NCI-H146 (cell line): ENCODE data around the gene BCAR1.
"Not testable (repeated sequence)": the region's sequence is repeated elsewhere in the genome, so short reads cannot be mapped to it uniquely, and the experiment has no call there.

Experiments
- DNase-seq: peaks from one replicate; lab custom pipeline; 2025; lab: John Stamatoyannopoulos, UW

BCAR1 gene, protein sequence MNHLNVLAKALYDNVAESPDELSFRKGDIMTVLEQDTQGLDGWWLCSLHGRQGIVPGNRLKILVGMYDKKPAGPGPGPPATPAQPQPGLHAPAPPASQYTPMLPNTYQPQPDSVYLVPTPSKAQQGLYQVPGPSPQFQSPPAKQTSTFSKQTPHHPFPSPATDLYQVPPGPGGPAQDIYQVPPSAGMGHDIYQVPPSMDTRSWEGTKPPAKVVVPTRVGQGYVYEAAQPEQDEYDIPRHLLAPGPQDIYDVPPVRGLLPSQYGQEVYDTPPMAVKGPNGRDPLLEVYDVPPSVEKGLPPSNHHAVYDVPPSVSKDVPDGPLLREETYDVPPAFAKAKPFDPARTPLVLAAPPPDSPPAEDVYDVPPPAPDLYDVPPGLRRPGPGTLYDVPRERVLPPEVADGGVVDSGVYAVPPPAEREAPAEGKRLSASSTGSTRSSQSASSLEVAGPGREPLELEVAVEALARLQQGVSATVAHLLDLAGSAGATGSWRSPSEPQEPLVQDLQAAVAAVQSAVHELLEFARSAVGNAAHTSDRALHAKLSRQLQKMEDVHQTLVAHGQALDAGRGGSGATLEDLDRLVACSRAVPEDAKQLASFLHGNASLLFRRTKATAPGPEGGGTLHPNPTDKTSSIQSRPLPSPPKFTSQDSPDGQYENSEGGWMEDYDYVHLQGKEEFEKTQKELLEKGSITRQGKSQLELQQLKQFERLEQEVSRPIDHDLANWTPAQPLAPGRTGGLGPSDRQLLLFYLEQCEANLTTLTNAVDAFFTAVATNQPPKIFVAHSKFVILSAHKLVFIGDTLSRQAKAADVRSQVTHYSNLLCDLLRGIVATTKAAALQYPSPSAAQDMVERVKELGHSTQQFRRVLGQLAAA

DNA sequence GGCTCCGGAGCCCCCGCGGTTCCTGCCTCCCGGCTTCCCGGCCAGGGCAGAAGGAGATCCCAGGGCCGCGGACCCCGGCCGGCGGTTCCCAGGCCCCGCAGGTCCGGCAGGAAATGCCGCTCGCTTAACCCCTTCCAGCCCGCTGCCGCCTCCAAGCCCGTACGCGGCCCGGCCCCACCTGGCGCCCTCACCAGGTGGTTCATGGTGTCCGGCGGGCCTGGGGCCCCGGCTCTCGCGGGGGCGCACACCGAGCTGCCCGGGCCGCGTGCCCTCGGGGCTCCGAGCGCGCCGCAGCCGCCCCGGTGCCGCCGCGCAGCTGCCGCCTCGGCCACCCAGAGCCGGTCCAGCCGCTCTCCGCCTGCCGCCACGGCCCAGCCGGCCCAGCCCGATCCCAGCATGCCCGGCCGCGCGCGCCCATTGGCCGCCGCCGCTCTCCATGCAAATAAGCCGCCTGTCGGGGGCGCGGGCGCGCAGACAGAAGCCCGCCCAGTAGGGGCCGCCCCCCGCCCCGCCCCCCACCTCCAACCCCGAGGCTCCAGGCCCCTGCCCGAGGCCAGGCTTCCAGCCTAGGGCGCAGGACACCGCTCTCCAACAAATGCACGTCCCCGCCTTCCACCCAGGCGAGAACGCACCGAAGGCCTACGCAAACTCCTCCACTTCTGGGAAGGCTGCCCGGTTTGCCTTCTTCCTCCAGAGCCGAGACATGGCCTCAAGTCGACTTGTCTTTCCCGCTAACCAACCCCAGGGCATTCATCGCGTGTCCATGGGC is at the start of gene BCAR1:
BCAR1 (minus strand) TSS at position 345 of the 769 bp plus-strand sequence; CDS start at position 203, 142 bp downstream.
- DNase-seq, result peak; percentile 85

DNA sequence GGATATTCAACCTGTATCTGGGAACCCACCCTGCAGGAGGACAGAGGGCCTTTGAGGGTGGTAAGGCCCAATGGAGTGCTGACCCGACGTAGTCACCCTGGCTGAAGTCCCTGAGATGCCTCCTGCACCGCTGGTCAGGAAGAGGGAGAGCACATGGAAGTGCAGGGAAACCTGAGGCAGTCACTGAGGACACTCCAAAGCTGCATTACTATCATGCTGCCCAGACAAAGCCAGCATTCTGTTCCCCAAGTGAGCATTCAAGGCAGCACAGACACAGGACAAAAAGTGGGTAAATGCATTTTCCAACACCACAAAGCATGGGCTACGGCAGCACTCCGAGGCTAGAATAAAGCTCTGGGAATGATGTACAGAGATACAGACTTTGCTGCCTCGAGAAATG is 46.8 kb upstream of the BCAR1 start:
- DNase-seq, result no peak

DNA sequence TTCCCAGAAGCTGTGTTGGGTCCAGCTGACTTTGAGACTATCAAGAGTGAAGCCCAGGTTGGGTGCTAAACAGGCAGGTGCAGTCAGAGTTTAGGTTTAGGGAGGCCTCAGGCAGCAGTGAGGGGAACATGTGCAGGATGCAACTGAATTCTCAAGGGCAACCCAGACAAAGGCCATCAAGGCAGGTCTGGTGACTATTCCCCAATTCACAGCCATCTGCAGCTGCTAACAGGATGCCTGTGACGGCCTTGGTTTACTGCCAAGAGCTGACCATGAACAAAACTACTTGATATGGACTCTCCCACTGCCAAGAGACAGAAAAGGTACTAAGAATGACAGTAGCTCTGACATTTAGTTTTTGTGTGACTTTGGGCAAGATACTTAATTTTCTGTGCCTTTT is 45.2 kb upstream of the BCAR1 start:
- DNase-seq, result no peak

DNA sequence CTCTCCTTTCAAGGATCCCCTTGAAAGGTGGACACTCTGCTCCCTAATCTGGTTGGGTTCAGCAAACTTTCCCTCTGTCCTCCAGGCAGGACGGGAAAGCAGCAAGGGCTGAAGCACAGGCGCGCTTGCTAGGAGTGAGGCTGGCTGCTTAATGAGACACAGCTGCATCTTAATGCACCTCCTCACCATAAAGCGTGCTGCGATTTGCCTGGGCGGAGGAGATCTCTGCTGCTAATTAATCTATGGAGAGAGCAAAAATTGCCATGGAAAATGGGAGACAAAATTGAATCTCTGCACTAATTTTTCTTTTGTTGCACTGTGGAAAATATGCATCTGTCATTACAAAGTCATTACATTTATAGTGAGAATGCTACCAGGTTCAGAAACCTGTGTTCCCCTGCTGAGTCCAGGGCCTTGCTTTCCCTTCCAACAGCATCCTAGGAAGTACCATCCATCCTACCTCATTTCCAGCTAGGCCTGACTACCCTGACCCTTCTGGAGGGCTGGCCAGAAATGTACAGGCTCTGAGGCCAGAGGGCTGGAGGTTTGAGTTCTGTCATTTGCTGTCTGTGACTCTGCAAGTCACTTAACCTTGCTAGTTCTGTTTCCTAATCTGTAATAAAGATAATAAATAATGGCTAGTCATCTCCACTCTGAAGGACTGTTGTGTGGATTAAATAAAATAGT is 43.5 kb upstream of the BCAR1 start:
- DNase-seq, result no peak

DNA sequence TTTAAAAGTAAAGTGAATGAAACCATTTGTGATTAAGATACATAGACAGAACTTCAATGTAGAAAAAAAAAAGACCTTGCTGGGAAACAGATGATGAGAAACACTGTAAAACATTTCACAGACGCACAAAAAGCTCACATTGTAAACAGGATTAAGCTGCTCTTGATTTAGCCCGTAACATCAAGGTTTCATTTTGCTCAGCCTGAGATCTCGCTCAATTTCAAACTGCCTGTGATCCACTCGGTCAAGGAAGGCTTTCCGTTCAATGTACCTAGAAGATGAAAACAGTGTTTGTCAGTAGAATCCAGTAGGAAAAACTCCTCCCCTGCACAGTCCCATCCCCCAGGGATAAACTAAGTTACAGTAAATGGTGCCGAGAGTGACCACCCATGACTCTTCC is 42.3 kb upstream of the BCAR1 start:
- no peak for DNase-seq

DNA sequence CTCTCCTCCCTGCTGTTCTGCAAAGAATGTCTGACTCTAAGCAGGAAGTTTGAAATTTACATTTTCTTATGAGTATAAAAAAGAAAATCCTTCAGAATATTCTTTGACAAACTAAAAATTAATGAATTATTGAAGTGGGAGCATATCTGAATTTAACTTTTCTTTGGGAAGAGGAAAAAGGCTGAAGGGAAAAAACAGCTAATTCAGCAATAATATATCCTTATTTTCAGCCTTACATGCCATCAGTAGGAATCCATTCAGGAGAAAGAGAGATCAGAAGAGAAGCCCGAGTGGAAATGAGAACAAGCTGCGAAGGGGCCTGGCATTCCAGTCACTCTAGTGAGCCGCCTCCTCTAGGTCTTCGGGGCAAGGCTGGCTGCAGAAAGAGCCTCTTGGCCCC is 41.7 kb upstream of the BCAR1 start:
- no peak for DNase-seq

DNA sequence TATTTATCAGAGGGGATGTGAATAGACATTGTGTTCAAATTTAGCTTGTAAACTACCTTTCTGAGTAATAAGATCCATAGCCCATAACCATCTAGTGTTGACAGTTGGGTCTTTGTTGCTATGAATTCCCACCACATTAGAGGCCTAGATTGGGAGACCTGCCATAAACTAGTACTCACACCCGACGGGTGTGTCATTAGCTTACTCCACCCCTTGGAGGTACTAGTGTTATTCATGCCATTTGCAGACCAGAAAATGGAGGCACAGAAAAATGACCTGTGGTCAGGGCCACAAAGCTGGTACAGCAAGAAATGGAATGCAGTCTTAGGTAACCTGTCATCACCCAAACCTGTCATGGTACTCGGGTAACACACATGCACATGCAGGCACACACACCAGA is 41.3 kb upstream of the BCAR1 start:
- DNase-seq, result no peak

DNA sequence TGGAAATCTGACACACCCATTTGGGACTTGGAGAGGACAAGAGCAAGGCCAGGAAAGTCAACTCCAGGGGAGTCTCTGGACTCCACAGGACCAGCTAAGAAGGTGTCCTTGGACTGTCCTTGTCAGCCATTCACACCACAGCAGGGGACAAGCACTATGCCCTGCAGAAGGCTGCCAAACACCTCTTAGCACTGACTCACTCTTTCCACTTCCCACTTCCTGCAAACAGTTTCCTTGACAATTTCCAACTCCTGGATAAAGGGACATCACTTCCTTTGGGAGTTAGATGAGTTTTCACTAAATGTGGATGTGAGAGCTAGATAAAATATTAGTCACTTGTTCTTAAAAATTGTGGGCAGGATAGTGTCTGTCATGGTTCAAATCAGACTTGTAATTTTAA is 37.8 kb upstream of the BCAR1 start:
- no peak for DNase-seq

DNA sequence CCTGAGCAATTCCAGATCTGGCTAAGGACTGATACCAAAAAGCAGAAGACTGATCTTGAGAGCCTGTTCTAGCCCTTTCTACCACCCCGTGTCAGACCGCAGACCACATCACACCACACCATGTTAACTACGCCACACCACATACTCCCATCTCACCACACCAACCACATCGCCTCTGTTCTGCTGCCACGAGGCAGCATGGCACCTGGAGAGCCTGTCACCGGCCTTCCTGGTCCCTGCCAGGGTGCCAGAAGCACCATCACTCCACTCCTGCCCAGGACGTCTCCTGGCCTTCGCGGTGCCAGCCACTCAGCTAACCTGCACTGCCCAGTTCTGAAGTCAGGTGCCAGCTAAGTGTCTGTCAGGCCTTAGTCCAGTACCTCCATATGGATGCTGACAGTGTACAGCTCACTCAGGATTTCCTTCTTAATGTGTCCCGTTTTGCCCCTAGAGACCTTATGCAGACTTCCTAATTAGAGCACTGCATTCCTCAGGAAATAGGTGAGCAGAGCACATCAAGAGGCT is 37.2 kb upstream of the BCAR1 start:
- DNase-seq, result no peak

DNA sequence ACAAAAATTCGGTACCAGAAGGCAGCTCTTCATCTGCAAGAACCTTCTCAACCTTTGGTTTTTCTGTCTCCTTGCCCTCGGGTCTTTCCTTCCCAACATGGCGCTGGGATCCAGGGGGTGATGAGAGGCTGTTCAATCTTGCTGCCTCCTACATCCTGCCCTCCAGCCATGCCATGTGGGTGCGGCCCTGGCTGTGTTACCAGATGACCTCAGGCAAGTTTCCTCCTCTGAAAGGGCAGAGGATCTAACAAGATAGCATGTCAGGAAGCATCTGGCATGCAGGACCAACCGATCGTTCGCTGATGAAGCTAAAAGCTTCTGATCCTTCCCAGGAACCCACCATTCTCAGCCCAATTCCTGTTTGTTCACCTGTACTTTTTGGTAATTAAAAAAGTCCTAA is 36.8 kb upstream of the BCAR1 start:
- no peak for DNase-seq

DNA sequence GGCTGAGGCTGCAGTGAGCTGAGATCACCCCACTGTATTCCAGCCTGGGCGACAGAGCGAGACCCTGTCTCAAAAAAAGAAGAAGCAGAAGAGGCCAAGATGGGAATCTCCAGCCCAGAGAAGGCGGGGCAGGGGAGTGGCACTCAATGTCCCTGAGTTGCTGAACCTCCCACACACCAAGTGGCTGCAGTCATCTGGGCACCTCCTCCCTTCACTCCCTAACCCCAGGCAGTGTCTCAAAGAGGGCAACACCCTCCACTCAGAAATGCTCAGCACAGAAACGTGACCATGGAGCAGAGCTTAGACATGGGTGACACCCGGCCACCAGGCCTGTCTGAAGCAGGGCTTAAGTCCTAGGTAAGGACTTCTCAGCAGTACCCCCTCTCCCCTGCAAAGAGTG is 36.3 kb upstream of the BCAR1 start:
- DNase-seq, result no peak

DNA sequence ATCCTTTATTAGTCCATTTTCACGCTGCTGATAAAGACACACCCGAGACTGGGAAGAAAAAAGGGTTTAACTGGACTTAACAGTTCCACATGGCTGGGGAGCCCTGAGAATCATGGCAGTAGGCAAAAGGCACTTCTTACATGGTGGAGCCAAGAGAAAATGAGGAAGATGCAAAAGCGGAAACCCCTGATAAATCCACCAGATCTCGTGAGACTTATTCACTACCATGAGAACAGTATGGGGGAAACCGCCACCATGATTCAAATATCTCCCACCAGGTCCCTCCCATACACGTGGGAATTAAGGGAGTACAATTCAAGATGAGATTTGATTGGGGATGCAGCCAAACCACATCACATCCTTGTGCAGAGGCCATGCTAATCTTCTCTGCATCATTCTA is 35.0 kb upstream of the BCAR1 start:
- no peak for DNase-seq

DNA sequence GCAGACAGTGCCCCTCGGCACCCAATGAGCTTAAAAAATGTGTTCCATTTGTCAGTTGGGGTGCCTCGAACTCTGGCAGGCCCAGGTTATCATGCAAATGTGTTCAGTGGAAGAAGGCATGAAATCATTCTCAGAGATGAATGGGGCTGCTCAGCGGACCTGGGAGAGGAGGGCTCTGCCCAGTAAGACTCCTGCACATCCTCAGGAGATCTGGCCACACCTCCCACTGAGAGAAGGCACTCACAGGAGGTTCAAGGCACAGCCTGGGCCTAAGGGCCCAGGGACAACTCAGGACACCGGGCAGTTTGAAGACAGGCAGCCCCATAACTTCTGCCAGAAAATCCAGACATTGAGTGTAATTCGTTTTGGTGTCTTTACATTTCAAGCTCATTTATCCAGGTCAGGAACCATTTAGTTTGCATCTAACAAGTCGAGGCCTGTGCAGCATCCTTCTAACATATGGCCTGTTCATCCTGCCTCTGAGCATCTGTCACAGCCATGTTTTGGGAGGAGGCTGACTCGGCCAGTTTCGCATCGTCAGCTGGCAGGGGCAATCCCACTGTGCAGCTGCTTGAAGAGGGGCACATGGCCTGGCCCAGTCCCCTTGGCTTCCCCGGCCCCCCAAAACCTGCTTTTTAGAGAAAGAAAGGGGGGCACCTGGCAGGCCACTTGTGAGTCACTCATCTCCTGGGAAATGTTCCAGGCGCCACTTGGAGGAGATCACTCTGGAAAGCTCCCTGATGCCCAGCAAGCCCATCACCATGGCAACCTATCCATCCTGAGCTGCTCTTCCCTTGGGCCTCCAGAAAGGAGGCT is 31.2 kb upstream of the BCAR1 start:
- DNase-seq, result no peak

DNA sequence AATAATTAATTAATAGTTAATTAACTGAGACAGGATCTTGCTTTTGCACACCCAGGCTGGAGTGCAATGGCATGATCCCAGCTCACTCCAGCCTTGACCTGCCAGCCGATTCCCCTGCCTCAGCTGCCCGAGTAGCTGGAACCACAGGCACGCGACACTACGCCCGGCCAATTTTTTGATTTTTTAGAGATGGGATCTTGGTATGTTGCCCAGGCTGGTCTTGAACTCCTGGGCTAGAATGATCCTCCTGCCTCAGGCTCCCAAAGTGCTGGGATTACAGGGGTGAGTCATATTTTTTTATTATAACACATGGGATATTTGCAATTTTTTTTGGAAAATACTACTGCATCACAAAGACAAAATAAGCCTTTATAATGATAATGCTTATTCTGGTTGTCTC is 30.4 kb upstream of the BCAR1 start:
- no peak for DNase-seq

DNA sequence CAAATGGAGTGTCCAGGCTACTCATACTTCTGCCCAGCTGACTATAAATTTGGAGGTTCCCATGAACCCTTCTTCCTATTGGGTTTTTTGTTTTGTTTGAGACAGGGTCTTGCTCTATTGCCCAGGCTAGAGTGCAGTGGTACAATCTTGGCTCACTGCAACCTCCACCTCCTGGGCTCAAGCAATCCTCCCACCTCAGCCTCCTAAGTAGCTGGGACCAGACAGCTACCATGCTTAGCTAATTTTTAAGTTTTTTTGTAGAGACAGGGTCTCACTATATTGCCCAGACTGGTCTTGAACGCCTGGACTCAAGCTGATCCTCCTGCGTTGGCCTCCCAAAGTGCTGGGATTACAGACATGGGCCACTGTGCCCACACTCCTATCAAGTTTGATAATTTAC is 29.6 kb upstream of the BCAR1 start:
- not testable (repeated sequence) for DNase-seq

DNA sequence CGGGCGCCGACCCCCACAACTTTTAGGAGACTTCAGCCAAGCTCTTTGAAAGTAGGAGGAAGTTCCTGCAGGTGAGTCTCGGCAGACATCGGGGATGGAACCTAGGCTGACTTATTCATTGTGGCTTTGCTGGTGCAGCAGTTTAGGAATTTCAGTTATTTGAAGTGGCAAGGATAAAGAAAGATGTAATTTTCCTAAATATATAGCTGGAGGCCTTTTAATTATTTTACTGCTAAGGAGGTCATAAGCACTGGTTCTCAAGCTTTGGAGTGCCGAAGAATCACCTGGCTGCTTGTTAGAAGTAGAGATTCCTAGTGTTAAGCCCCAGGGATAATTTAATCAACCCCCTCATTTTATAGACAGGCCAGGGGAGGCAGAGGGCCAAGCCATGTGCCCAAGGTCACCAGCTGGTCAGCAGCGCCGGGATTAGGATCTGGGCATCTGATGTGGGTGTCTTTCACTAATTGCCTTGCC is 28.9 kb upstream of the BCAR1 start:
- no peak for DNase-seq

DNA sequence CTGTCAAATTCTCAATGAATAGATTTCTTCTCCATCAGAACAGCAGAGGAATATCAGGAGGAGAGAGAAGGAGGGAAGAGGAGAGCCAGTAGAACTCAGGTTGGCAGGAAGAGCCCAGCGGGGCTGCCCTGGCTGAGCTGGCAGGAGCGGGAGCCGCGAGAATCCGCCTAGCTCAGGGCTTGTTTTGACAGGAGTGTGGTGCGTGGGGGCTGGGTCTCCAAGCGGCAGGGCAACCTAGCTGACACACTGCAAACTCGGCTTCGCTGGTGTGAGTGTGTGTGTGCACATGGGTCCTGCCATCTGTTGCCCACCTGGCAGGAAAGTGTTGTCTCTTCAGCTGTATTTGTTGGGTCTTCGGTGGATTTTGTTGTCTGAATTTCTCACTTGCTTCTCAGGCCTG is 27.9 kb upstream of the BCAR1 start:
- no peak for DNase-seq

DNA sequence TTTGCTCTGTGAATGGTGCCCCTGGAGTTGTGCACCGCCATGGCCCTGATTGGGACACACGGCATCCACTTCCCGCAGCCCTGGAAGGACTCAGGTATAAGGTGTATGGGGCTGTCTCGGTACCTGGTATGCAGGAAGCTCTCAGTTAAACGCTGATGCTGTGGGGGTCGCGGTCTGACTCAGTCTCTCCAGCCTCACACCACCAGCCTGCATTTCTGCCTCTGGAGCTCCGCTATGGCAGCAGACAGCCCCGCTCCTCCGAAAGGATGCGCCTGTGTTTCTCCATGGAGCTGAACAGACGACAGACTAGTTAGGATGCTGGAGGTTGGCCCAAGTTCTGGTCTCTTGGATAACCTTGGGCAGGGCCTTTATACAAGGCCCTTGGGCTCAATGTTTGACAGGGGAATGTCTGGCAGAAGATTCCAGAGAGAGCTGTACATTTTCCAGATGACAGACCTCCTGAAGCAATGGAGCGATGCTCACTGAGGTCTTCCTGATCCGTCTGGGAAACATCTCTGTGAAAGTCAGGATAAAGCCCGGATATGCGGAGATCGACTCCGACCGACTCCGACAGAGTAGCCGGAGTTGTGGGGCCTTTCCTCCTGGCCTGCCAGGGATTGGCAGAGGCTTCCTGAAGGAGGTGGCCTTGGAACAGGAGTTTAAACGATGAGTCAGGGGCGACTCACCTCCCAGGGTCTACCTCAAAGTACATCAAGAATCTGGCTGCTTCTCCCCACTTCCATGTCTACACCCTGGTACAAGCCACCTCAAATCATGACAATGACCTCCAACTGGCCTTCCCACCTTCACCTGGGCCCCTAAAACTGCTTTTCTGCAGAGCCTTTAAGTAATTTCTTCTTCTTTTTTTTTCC is 21.9 kb upstream of the BCAR1 start:
- DNase-seq, result no peak

DNA sequence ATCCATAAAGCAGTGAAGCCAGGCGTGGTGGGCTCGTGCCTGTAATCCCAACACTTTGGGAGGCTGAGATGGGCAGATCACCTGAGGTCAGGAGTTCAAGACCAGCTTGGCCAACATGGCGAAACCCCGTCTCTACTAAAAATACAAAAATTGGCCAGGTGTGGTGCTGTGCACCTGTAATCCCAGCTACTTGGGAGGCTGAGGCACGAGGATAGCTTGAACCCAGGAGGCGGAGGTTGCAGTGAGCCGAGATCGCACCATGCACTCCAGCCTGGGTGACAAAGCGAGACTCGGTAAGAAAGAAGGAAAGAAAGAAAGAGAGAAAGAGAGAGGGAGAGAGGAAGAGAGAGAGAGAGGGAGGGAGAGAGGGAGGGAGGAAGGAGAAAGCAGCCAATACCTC is 21.2 kb upstream of the BCAR1 start:
- not testable (repeated sequence) for DNase-seq

DNA sequence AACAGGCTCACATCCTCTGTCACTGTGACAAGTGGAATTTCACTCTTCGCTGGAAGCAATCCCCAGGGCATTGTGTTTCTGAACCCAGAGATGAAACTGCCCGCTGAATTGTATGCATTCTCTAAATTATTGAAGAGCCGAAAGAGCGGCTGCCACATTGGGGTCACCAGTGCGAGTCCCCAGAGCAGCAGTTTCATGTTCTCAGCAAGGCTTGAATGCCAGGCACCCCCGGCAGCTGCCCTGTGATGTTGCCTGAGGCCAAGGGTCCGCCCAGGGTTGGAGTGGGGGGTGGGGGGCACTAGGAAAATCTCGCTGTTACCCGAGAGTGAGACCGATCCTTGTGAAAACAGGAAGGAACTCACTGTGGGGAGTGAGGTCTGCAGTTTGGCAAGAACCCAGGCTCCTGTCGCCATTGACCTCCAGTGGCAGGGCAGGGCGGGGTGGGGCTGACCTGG is 20.7 kb upstream of the BCAR1 start:
- no peak for DNase-seq
